HG03159 (cell line): Measurements from ENCODE around the gene RBBP8NL.

ENCODE experiments used
- ATAC-seq: cut with Tn5 transposase; IDR thresholded peaks from one replicate; pipeline ENCODE4 v1.9.1; 2021; ENCODE audit warnings: mild to moderate bottlenecking, moderate library complexity; ENCODE audit not compliant: unreplicated experiment

RBBP8NL gene, protein sequence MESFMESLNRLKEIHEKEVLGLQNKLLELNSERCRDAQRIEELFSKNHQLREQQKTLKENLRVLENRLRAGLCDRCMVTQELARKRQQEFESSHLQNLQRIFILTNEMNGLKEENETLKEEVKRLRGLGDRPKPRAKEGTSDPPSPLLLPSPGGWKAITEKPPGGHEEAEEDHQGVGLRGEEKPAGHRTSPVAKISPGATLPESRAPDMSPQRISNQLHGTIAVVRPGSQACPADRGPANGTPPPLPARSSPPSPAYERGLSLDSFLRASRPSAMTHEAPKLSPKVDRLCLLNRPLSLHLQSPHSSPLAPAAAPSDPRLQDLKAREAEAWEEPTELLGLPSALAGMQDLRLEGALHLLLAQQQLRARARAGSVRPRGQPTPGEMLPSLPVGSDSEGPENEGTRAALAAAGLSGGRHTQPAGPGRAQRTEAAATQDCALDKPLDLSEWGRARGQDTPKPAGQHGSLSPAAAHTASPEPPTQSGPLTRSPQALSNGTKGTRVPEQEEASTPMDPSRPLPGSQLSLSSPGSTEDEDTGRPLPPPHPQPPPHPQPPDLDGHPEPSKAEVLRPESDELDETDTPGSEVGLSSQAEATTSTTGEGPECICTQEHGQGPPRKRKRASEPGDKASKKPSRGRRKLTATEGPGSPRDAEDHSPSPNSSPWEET

GRCh38 chr20:62427172-62428001, at the start of gene RBBP8NL:
Gene RBBP8NL (minus strand): TSS chr20:62427539. CDS start chr20:62419647, 7,892 bp downstream.
- no peak for ATAC-seq

GRCh38 chr20:62476056-62476838, 48.9 kb upstream of the RBBP8NL start:
- no peak for ATAC-seq

DNA sequence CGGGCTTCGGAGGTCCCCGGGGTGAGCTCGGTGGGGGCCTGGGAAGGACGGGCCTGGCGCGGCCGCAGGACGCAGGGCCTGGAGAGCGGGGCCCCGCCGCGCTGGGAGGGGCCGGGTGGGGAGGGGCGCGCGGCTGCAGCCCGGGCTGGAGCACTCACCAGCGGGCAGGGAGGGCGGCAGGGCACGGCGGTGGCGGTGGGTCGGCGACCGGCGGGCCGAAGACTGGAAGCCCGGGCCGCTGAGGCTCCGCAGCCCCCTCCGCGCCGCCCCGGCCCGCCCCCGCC, 48.4 kb upstream of the RBBP8NL start, which contains the start of gene GATA5:
GATA5 (minus strand) TSS at position 224 of the 284 bp plus-strand sequence. CDS start 474 bp downstream, outside the sequence.
- no peak for ATAC-seq

DNA sequence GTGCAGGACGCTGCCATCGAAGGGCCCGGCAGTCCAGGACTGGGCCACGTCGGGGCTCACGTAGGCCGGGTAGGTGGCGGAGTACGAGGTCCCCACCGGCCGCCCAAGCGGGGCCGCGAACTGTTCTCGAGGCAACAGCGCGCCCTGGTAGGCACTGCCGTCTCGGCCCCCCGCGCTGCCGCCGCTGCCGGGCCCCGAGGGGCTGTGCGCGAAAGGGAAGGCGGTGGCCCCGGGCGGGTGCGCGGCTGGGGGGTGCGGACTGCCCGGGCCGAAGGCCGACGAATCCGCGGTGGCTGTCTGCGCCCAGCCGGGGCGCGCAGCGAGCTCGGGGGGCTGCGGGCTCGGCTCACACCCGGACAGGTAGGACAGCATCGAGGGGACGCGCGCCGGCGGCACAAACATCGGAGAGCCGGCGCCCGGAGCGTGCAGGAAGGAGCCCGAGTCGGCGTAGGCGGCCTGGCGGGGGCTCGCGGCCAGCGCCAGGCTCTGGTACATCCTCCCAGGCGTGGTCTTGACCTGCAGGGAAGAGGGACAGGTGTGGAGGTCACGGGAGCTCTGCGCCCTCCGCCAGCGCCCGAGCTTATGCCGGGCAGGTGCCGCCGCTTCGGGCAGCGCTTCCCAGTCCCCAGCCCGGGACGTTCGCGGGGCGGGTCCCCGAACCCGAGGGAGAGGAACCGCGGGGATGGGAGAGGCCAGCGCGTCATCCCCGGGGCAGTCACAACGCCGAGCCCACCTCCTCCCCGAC, 47.9 kb upstream of the RBBP8NL start:
- ATAC-seq, result no peak

GRCh38 chr20:62474604-62475026, 47.3 kb upstream of the RBBP8NL start:
- ATAC-seq, result no peak

DNA sequence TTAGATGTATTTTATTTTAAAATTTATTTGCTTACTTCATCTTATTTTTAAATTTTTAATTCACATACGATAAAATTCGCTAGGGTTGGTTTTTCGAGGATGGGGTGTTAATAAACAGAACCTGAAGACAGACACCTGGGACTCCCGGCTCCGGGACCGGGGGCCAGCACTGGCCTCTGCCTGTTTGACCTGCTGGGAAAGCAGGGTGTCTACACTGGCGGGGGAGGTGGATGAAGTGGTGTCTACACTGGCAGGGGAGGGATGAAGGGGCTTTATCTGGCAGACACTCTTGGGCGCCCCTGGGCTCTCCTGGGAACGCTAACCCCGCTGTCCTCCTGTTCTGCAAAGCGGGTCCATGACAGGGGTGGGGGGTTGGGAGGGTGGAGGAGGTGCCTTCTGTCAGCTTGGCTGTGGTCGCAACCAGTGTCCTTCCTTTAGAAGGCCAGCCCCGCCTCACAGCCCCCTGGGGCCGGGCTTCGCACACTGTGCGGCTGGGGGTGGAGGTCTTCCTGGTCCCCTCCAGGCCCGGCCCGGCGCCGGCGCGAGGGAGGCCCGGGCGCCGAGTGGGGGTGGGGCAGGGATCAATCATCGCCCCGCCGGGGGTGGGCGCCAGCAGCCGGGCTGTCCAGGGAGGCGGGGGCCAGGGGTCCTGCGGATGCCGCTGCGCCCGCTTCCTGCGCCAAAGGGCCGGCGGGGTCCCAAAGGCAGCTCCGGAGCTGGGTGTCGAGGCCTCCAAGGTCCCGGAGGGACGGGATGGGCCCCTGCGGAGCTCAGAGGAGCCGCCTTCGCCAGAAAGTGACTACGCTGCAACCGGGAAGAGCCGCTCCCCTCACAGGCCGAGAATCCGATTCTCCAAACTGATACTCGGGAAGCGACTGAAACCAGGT, 46.6 kb upstream of the RBBP8NL start:
- no peak for ATAC-seq

GRCh38 chr20:62472941-62473585, 45.7 kb upstream of the RBBP8NL start:
- ATAC-seq, result no peak

DNA sequence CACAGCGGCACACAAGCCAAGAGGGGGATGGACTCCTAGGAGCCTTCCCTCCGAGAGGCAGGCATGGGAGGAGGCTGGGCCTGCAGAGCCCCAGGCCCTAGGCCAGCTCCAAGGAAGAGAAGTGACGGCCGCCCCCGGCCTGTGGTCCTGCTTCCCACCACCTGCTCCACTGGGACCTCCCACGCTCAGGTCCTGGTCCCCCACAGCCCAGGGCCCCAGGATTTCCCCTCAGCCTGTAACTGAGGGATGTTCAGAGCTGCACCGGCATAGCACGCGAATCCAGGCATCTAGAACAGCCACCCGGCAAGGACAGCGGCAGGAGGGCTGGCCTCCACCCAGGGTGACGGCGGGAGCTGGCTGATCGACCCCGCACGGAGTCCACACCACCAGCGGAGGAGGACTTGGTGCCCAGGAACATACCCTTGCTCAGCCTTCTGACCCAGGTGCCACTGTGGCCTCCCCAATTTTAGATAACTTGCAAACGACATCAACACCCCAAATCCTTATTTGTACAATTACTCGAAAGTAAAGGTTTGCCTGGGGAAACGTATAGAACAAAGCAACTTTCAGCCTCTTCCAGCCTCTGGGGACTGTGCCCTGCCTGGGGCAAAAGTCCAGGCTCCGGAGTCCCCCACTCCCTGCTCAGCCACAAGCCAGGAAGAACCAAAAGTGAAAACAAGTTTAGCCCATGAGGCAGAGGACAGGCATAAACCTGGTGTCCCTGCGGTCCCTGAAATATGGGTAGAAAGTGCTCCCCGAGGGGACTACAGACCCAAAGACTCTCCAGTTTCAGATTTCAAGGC, 45.0 kb upstream of the RBBP8NL start:
- no peak for ATAC-seq

DNA sequence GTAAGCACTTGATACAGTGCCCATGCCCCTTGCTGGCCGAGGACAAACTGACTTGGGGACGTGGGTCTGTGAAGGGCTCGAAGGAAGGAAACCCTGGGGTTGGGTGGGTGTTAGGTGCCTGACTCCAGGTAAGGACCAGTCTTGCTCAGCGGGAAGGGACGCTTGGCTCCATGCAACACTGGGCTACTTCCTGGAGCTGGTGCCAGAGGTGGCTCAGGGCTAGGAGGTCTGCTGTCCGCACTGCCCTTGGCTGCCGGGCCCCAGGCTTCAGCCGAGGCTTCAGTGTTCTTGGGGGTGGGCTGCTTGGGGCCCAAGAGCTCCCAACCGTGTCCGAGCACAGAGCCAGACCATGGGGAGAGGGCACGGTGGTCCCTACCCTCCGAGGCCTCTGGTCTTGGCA, 43.1 kb upstream of the RBBP8NL start:
- ATAC-seq, result no peak

DNA sequence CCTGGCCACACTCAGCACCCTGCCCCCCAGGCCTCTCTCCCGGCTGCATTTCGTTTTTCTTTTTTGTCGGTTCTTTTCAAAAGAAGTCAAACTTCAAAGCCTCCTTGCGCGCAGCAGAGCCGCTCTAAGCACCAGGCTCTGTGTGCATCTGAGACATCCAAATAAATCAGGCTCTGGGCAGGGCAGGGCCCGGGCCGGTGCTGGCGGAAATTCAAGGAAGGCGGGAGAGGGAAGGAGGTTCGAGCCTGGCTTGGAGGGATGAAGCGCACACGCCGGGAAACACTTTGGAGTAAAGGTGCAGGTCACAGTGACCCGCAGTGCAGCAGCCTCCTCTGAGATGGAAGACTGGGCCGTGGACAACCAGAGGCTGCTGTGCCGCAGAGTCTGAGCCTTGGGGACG, 42.7 kb upstream of the RBBP8NL start:
- ATAC-seq, result no peak

DNA sequence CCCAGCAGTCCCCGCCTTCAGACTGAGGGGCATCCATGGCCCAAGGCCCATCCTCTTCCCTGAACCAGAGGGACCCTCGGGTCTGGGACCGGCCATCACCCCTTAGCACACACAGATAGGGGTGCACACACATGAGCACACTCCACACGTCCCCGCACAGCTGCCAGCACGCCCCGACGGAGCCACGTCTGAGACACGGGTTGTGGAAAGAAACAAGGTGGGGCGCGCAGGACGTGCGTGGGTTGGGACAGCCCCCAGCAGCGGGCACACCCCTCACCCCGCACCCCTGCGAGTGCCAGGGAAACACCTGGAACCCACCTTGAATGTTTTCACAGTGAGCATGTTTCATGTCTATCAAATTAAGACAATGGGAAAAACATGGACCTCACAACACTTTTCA, 42.0 kb upstream of the RBBP8NL start:
- ATAC-seq, result no peak

GRCh38 chr20:62466806-62467537, 39.6 kb upstream of the RBBP8NL start:
- no peak for ATAC-seq

GRCh38 chr20:62466072-62466760, 38.9 kb upstream of the RBBP8NL start:
- no peak for ATAC-seq

DNA sequence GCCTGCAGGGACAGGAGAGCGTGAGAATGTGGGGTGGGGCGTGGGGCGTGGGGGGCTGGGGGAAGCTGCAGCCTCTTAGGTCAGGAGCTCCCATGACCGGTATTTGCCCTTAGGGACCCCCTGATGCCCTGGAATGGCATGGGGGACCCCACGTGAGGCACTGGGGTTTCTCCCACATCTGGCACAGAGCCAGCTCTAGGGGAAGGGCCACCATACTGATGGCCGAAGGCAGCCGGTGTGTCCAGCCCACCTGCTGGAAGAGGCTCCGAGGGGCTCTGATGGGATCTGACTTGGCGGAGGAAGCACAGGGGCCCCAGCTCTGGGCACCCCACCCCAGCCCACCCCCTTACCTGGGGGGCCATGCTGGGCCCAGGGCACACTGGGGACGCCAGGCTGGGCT, 37.7 kb upstream of the RBBP8NL start:
- ATAC-seq, result no peak

- no peak for ATAC-seq
Observed at GRCh38 chr20:62464425-62464770, 37.1 kb upstream of the RBBP8NL start.

DNA sequence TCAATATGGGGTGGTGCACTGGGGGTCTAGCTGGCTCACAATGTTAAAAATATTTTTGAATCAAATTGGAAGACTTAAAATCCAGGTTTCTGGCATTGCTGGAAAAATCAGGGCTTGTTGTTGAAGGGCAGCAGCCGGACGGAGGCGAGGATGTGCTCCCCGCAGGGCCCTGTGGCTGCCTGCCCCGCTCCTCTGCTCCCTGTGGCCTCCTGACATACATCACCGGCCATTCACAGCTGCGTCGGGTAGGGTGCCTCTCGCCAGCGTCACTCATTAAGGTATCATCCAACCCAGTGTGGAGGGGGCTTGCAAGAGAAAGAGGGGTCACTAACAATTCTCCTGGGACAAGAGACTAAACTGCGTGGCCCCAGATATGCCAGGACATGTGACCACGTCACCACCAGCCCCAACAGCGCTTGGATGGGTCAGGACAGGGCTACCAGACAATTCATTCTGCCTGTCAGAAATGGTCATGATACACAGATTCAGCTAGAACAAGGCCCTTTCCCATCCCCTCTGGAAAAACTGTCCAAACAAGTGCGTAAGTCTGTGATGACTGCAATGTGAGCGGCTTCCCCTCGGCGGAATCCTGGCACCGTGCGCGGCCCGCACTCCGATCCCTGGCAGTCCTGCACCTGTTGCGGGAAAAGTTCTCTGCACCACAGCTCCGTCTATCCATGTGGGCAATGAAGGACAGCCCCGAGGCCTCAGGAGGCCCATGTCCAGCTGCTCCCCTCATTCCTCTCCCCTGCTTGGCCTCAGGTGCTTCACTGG, 36.5 kb upstream of the RBBP8NL start:
- no peak for ATAC-seq
